Measurements from ENCODE around the gene TGFBR1.
A peak's percentile ranks its signal among the peaks of the same experiment; 100 is the strongest.

TGFBR1 gene

GRCh38 chr9:99127356-99128132, 22.6 kb downstream of the TGFBR1 start:
- no peak overlapping the region for H3K4me3 ChIP-seq (ENCODE audit: low read length, poor library complexity, severe bottlenecking)
- H3K4me1 ChIP-seq (ENCODE audit: insufficient read depth, low read length, poor library complexity, severe bottlenecking), result peaks cover 24% of the 10 kb centered on the region
- no peak for TF ChIP-seq CTCF (conservative IDR thresholded peaks at IDR 0.05; ENCODE audit: low read length)
- no peak for TF ChIP-seq EZH2phosphoT487 (IDR thresholded peaks at IDR 0.05; ENCODE audit: borderline replicate concordance)
- no peak overlapping the region for H2AFZ ChIP-seq (ENCODE audit: low read length)
- no peaks in the 10 kb centered on the region for H3K9me3 ChIP-seq (ENCODE audit: insufficient read depth, low read depth, low read length)
- no peak overlapping the region for H3K4me2 ChIP-seq (ENCODE audit: low read depth, low read length, poor library complexity, severe bottlenecking)
- peaks cover 15% of the 10 kb centered on the region; the same call in 1 of the 2 replicates for H3K36me3 ChIP-seq (ENCODE audit: insufficient read depth, low read length)
- H3K9me2 ChIP-seq (replicated peaks; ENCODE audit: low read depth, low read length), result no peaks in the 10 kb centered on the region
- no peaks in the 10 kb centered on the region for H3K27me3 ChIP-seq (ENCODE audit: insufficient read depth, low read length, poor library complexity, severe bottlenecking)
- no peaks in the 10 kb centered on the region for H3F3A ChIP-seq (ENCODE audit: low read depth)
- H4K20me1 ChIP-seq (ENCODE audit: insufficient read depth, low read length, poor library complexity, severe bottlenecking), result peaks cover 66% of the 10 kb centered on the region
- no peak overlapping the region for H3K9ac ChIP-seq (ENCODE audit: low read depth, low read length, poor library complexity, severe bottlenecking)
- peaks cover 96% of the 10 kb centered on the region for H3K79me2 ChIP-seq (ENCODE audit: insufficient read depth, low read length)

- peaks cover 22% of the 10 kb centered on the region for H3K4me1 ChIP-seq (ENCODE audit: insufficient read depth, low read length, poor library complexity, severe bottlenecking)
- H3K79me2 ChIP-seq (ENCODE audit: insufficient read depth, low read length), result peaks cover 96% of the 10 kb centered on the region
- no peaks in the 10 kb centered on the region for H3K9me2 ChIP-seq (replicated peaks; ENCODE audit: low read depth, low read length)
- no peak overlapping the region for H3K4me3 ChIP-seq (ENCODE audit: low read length, poor library complexity, severe bottlenecking)
- no peaks in the 10 kb centered on the region for H3K9me3 ChIP-seq (ENCODE audit: insufficient read depth, low read depth, low read length)
- H2AFZ ChIP-seq (ENCODE audit: low read length), result no peak overlapping the region
- no peak overlapping the region for H3K9ac ChIP-seq (ENCODE audit: low read depth, low read length, poor library complexity, severe bottlenecking)
- peaks cover 61% of the 10 kb centered on the region for H4K20me1 ChIP-seq (ENCODE audit: insufficient read depth, low read length, poor library complexity, severe bottlenecking)
- no peak overlapping the region for H3K4me2 ChIP-seq (ENCODE audit: low read depth, low read length, poor library complexity, severe bottlenecking)
- H3K27me3 ChIP-seq (ENCODE audit: insufficient read depth, low read length, poor library complexity, severe bottlenecking), result no peaks in the 10 kb centered on the region
- peaks cover 19% of the 10 kb centered on the region; the same call in 1 of the 2 replicates for H3K36me3 ChIP-seq (ENCODE audit: insufficient read depth, low read length)
- no peaks in the 10 kb centered on the region for H3F3A ChIP-seq (ENCODE audit: low read depth)
- TF ChIP-seq CTCF (conservative IDR thresholded peaks at IDR 0.05; ENCODE audit: low read length), result no peak
- no peak for TF ChIP-seq EZH2phosphoT487 (IDR thresholded peaks at IDR 0.05; ENCODE audit: borderline replicate concordance)
Observed at GRCh38 chr9:99128133-99128406, 23.2 kb downstream of the TGFBR1 start.

- Histone ChIP-seq H3K4me2 (ENCODE audit: low read depth, low read length, poor library complexity, severe bottlenecking) (peak overlapping the region; percentile 9), H3K79me2 (ENCODE audit: insufficient read depth, low read length) (peaks cover 94% of the 10 kb centered on the region)
Observed at GRCh38 chr9:99129091-99129490, 24.2 kb downstream of the TGFBR1 start.

More at GRCh38 chr9:99129091-99129490, 24.2 kb downstream of the TGFBR1 start:
- H2AFZ ChIP-seq (ENCODE audit: low read length), result no peak overlapping the region
- H3K9me2 ChIP-seq (replicated peaks; ENCODE audit: low read depth, low read length), result no peaks in the 10 kb centered on the region
- H3K4me1 ChIP-seq (ENCODE audit: insufficient read depth, low read length, poor library complexity, severe bottlenecking), result peaks cover 23% of the 10 kb centered on the region
- no peaks in the 10 kb centered on the region for H3K9me3 ChIP-seq (ENCODE audit: insufficient read depth, low read depth, low read length)
- peaks cover 25% of the 10 kb centered on the region; the same call in 1 of the 2 replicates for H3K36me3 ChIP-seq (ENCODE audit: insufficient read depth, low read length)
- H3F3A ChIP-seq (ENCODE audit: low read depth), result no peaks in the 10 kb centered on the region
- no peak overlapping the region for H3K9ac ChIP-seq (ENCODE audit: low read depth, low read length, poor library complexity, severe bottlenecking)
- TF ChIP-seq CTCF (conservative IDR thresholded peaks at IDR 0.05; ENCODE audit: low read length), result no peak
- no peaks in the 10 kb centered on the region for H3K27me3 ChIP-seq (ENCODE audit: insufficient read depth, low read length, poor library complexity, severe bottlenecking)
- H3K4me3 ChIP-seq (ENCODE audit: low read length, poor library complexity, severe bottlenecking), result no peak overlapping the region
- H4K20me1 ChIP-seq (ENCODE audit: insufficient read depth, low read length, poor library complexity, severe bottlenecking), result peaks cover 51% of the 10 kb centered on the region

Measured in Loucy (cell line).